H1 (cell line): ENCODE data around the gene GKAP1.

Source experiments
- CHD2 ChIP-seq: IDR thresholded peaks from 2 replicates; pipeline ENCODE4 v1.6.1; 2012; ENCODE audit warnings: low read length, improper control_type of control experiment
- CREB1 ChIP-seq: IDR thresholded peaks from 2 replicates; pipeline ENCODE4 v1.6.1; 2012; ENCODE audit warnings: inconsistent platforms
- CTCF ChIP-seq, 3 experiments: IDR thresholded peaks; 1 replicate in 2 of 3; 2 replicates in 1 of 3; pipeline versions ENCODE4 v1.5.1 to v1.6.1; 2011; ENCODE audit warnings: low read length in 3 of 3, mild to moderate bottlenecking in 3 of 3, inconsistent platforms in 2 of 3, low read depth in 1 of 3, moderate library complexity in 1 of 3; ENCODE audit not compliant: insufficient read depth in 1 of 3; ENCODE audit errors: control extremely low read depth in 1 of 3
- EZH2 ChIP-seq: fragments of 200-600 bp; sonication (generic); IDR thresholded peaks from 2 replicates; pipeline ENCODE4 v1.7.1; 2012; ENCODE audit warnings: low read depth, mild to moderate bottlenecking, moderate library complexity, low read length, inconsistent platforms; ENCODE audit not compliant: severe bottlenecking
- GABPA ChIP-seq: IDR thresholded peaks from 2 replicates; pipeline ENCODE4 v1.6.1; 2011; ENCODE audit warnings: mild to moderate bottlenecking, low read length, moderate library complexity, borderline replicate concordance; ENCODE audit not compliant: insufficient read depth
- JUN ChIP-seq: IDR thresholded peaks from 2 replicates; pipeline ENCODE4 v1.6.1; 2011; ENCODE audit warnings: low read depth, mild to moderate bottlenecking, improper control_type of control experiment, low read length
- KDM1A ChIP-seq: fragments of 200-600, 300-600 bp; sonication (generic); IDR thresholded peaks from 2 replicates; pipeline ENCODE4 v1.7.1; 2016; ENCODE audit warnings: mild to moderate bottlenecking, low read length, borderline replicate concordance
- MAFK ChIP-seq: IDR thresholded peaks from 2 replicates; pipeline ENCODE4 v1.6.1; 2012; ENCODE audit warnings: low read depth, mild to moderate bottlenecking, improper control_type of control experiment, low read length
- POLR2A ChIP-seq, 2 experiments: IDR thresholded peaks; 1 replicate in 1 of 2; 2 replicates in 1 of 2; pipeline ENCODE4 v1.6.1; 2011; ENCODE audit warnings: low read depth in 2 of 2, low read length in 2 of 2, mild to moderate bottlenecking in 2 of 2; ENCODE audit errors: control extremely low read depth in 1 of 2
- POLR2AphosphoS5 ChIP-seq: IDR thresholded peaks from 2 replicates; pipeline ENCODE4 v1.6.1; 2011; ENCODE audit warnings: low read depth, low read length
- RNF2 ChIP-seq: fragments of 200-900, 300-1000 bp; sonication (generic); IDR thresholded peaks from 2 replicates; pipeline ENCODE4 v1.7.1; 2016; ENCODE audit warnings: borderline replicate concordance, low read depth, mild to moderate bottlenecking, antibody characterized with exemption, low read length; ENCODE audit not compliant: poor library complexity, severe bottlenecking; ENCODE audit errors: missing control alignments
- SP1 ChIP-seq: IDR thresholded peaks from 2 replicates; pipeline ENCODE4 v1.6.1; 2011; ENCODE audit warnings: low read depth, low read length
- TCF12 ChIP-seq: IDR thresholded peaks from 2 replicates; pipeline ENCODE4 v1.6.1; 2011; ENCODE audit warnings: low read depth, mild to moderate bottlenecking, low read length

- TF ChIP-seq EZH2 (no peak), KDM1A (no peak), TCF12 (no peak), JUN (peak; percentile 57; the same call in 1 of the 2 replicates), RNF2 (no peak), POLR2A (IDR thresholded peaks at IDR 0.05; ENCODE audit: control extremely low read depth in 1 of 2, low read depth in 2 of 2, low read length in 2 of 2) (peak; percentile 91 to 97), MAFK (peak; percentile 73; the same call in 1 of the 2 replicates), CTCF (IDR thresholded peaks at IDR 0.05; ENCODE audit: control extremely low read depth in 1 of 3, insufficient read depth in 1 of 3, low read depth in 1 of 3, low read length in 3 of 3) (no peak), POLR2AphosphoS5 (peak; percentile 97), SP1 (no peak), CREB1 (peak; percentile 96), GABPA (no peak), CHD2 (peak; percentile 71)
Measured at GRCh38 chr9:83707768-83708514, 109.6 kb downstream of the GKAP1 start, which contains the start of gene UBQLN1.
